H9 (cell line): ENCODE measurements around the gene ZNF750. TPM values are rescaled to one million over a fixed set of nuclear protein-coding genes. Genes with fewer than 3 reads are reported as not detected.
A peak's percentile ranks its signal among the peaks of the same experiment; 100 is the strongest.

Experiments used
- DNase-seq: peaks from one replicate; pipeline ENCODE4 v3.0.0-alpha.2; 2017
- H2AFZ ChIP-seq: one replicate; pipeline ENCODE4 v1.6.1; 2013; ENCODE audit warnings: mild to moderate bottlenecking, low read length, control low read depth, moderate library complexity
- H2AK5ac ChIP-seq: 2 replicates; pipeline ENCODE4 v1.6.1; 2013; ENCODE audit warnings: low read length, control low read depth, mixed read lengths; ENCODE audit not compliant: insufficient read length
- H2BK120ac ChIP-seq: one replicate; pipeline ENCODE4 v1.6.1; 2013; ENCODE audit warnings: low read depth, mild to moderate bottlenecking, low read length, control low read depth, inconsistent platforms; ENCODE audit not compliant: poor library complexity, severe bottlenecking
- H2BK12ac ChIP-seq: 2 replicates; pipeline ENCODE4 v1.6.1; 2013; ENCODE audit warnings: low read length, control low read depth, mixed read lengths, low read depth; ENCODE audit not compliant: insufficient read length
- H2BK15ac ChIP-seq: 2 replicates; pipeline ENCODE4 v1.6.1; 2013; ENCODE audit warnings: low read depth, low read length, control low read depth
- H2BK20ac ChIP-seq: one replicate; pipeline ENCODE4 v1.6.1; 2013; ENCODE audit warnings: low read depth, mild to moderate bottlenecking, low read length, control low read depth, inconsistent platforms; ENCODE audit not compliant: poor library complexity, severe bottlenecking
- H2BK5ac ChIP-seq: 2 replicates; pipeline ENCODE4 v1.6.1; 2013; ENCODE audit warnings: low read length, control low read depth, mixed read lengths; ENCODE audit not compliant: insufficient read length
- H3K14ac ChIP-seq: 2 replicates; pipeline ENCODE4 v1.6.1; 2013; ENCODE audit warnings: low read length, control low read depth; ENCODE audit not compliant: insufficient read depth
- H3K18ac ChIP-seq: 2 replicates; pipeline ENCODE4 v1.6.1; 2013; ENCODE audit warnings: low read depth, mild to moderate bottlenecking, mixed read lengths, low read length, control low read depth; ENCODE audit not compliant: insufficient read length
- H3K23ac ChIP-seq: 2 replicates; pipeline ENCODE4 v1.6.1; 2013; ENCODE audit warnings: low read length, control low read depth, mixed read lengths, low read depth; ENCODE audit not compliant: insufficient read length
- H3K23me2 ChIP-seq: 2 replicates; pipeline ENCODE4 v1.6.1; 2013; ENCODE audit warnings: low read depth, mild to moderate bottlenecking, mixed read lengths, low read length, control low read depth; ENCODE audit not compliant: insufficient read length, poor library complexity, severe bottlenecking
- H3K27ac ChIP-seq: 2 replicates; pipeline ENCODE4 v1.5.1; 2013; ENCODE audit warnings: low read length, control low read depth, mixed read lengths, low read depth; ENCODE audit not compliant: insufficient read length
- H3K27me3 ChIP-seq: 2 replicates; pipeline ENCODE4 v1.6.1; 2013; ENCODE audit warnings: low read length, control low read depth, inconsistent platforms; ENCODE audit not compliant: insufficient read depth
- H3K4ac ChIP-seq: 2 replicates; pipeline ENCODE4 v1.6.1; 2013; ENCODE audit warnings: low read depth, mild to moderate bottlenecking, control low read depth, inconsistent platforms, low read length, moderate library complexity
- H3K4me1 ChIP-seq: 2 replicates; pipeline ENCODE4 v1.6.1; 2013; ENCODE audit warnings: low read length, control low read depth, inconsistent platforms; ENCODE audit not compliant: insufficient read depth
- H3K4me2 ChIP-seq: 2 replicates; pipeline ENCODE4 v1.6.1; 2013; ENCODE audit warnings: low read length, control low read depth, mixed read lengths; ENCODE audit not compliant: insufficient read length, insufficient read depth
- H3K56ac ChIP-seq: 2 replicates; pipeline ENCODE4 v1.6.1; 2013; ENCODE audit warnings: low read depth, mild to moderate bottlenecking, mixed read lengths, low read length, control low read depth; ENCODE audit not compliant: insufficient read length
- H3K79me1 ChIP-seq: 2 replicates; pipeline ENCODE4 v1.6.1; 2013; ENCODE audit warnings: low read depth, mild to moderate bottlenecking, moderate library complexity, low read length, control low read depth, inconsistent platforms; ENCODE audit not compliant: insufficient read depth, poor library complexity, severe bottlenecking
- H3K79me2 ChIP-seq: 2 replicates; pipeline ENCODE4 v1.6.1; 2013; ENCODE audit warnings: low read length, control low read depth, inconsistent platforms; ENCODE audit not compliant: insufficient read depth
- H3K9ac ChIP-seq: 2 replicates; pipeline ENCODE4 v1.6.1; 2013; ENCODE audit warnings: low read length, control low read depth, mixed read lengths; ENCODE audit not compliant: insufficient read length; ENCODE audit errors: extremely low read depth
- H3K9me3 ChIP-seq: one replicate; pipeline ENCODE4 v1.6.1; 2013; ENCODE audit warnings: low read depth, low read length, inconsistent platforms; ENCODE audit not compliant: control insufficient read depth
- H3T11ph ChIP-seq: one replicate; pipeline ENCODE4 v1.6.1; 2013; ENCODE audit warnings: mild to moderate bottlenecking, low read length, control low read depth, inconsistent platforms
- H4K20me1 ChIP-seq: one replicate; pipeline ENCODE4 v1.6.1; 2013; ENCODE audit not compliant: control insufficient read depth, insufficient read length, insufficient read depth
- H4K5ac ChIP-seq: 2 replicates; pipeline ENCODE4 v1.6.1; 2013; ENCODE audit warnings: low read depth, mild to moderate bottlenecking, mixed read lengths, low read length, control low read depth; ENCODE audit not compliant: insufficient read length
- H4K8ac ChIP-seq: replicated peaks from 2 replicates; pipeline ENCODE4 v1.6.1; 2013; ENCODE audit warnings: low read length, control low read depth, mixed read lengths, low read depth; ENCODE audit not compliant: insufficient read length
- H4K91ac ChIP-seq: 2 replicates; pipeline ENCODE4 v1.6.1; 2013; ENCODE audit warnings: low read depth, mild to moderate bottlenecking, moderate library complexity, mixed read lengths, low read length, control low read depth; ENCODE audit not compliant: insufficient read length
- H3K27ac Mint-ChIP-seq, 3 experiments: 2 replicates in 2 of 3; 3 replicates in 1 of 3; pipeline ENCODE4 v1.8.0; 2020 to 2021; ENCODE audit warnings: mixed read lengths in 3 of 3, mild to moderate bottlenecking in 1 of 3, moderate library complexity in 1 of 3
- H3K27me3 Mint-ChIP-seq: 2 replicates; pipeline ENCODE4 v1.8.0; 2021; ENCODE audit warnings: low read depth, mild to moderate bottlenecking, moderate library complexity, mixed read lengths
- H3K36me3 Mint-ChIP-seq, 3 experiments: 2 replicates in 2 of 3; 3 replicates in 1 of 3; pipeline ENCODE4 v1.8.0; 2020 to 2021; ENCODE audit warnings: low read depth in 3 of 3, mixed read lengths in 3 of 3; ENCODE audit not compliant: insufficient read depth in 1 of 3
- H3K4me1 Mint-ChIP-seq, 2 experiments: 2 replicates each; pipeline ENCODE4 v1.8.0; 2020; ENCODE audit warnings: mixed read lengths in 2 of 2
- H3K4me3 Mint-ChIP-seq, 2 experiments: 2 replicates in 1 of 2; 3 replicates in 1 of 2; pipeline ENCODE4 v1.8.0; 2020 to 2021; ENCODE audit warnings: mild to moderate bottlenecking in 2 of 2, mixed read lengths in 2 of 2, moderate library complexity in 1 of 2
- H3K9me3 Mint-ChIP-seq, 2 experiments: 2 replicates in 1 of 2; 3 replicates in 1 of 2; pipeline ENCODE4 v1.8.0; 2020; ENCODE audit warnings: mild to moderate bottlenecking in 2 of 2, mixed read lengths in 2 of 2, moderate library complexity in 1 of 2
- WGBS: extraction: QIAGEN DNeasy Blood & Tissue Kit; methylation state at CpG from one replicate; pipeline ENCODE4 v1.1.7; 2013; ENCODE audit warnings: missing lambda C conversion rate, low lambda C conversion rate, mixed read lengths; ENCODE audit not compliant: insufficient read length; ENCODE audit errors: extremely low coverage; 5-methylcytosine and 5-hydroxymethylcytosine counted together
- total RNA-seq: library from RNA; stranded (reverse); gene quantifications from 2 replicates; pipeline ENCODE4 v1.2.1, GENCODE V29; 2021
- TF ChIP-seq, protein P1 (sequence below): fragments of 200-600 bp; sonication (generic); conservative IDR thresholded peaks from 3 replicates; pipeline ENCODE4 v1.8.0; 2021; ENCODE audit warnings: antibody characterized with exemption, mild to moderate bottlenecking

Gene ZNF750
- total RNA-seq, 1 experiment from 2014 or later, result not detected

DNA sequence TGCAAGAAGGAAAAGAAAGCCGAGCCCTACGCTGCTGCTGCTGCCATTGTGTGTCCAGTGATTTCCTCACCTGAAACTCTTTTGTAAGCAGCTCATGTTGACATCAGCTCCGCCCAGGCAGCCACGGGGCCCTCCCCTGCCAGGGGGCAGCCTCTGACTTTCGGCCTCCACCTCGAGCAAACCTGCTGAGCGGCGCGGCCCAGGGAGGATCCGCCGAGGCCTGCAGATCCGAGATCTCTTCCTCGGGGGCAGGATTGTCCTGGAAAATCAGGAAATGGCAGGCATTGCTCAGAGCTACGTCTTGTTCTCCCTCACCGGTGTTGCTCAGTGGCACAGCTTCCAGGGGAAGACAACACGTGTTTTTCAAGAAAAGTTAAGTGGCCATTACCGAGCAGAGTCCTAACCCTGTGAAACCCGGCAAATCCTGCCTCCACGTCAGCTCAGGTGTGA lies 35.6 kb upstream of the ZNF750 start:
- no peak overlapping the region for H3K9ac ChIP-seq
- H2BK12ac ChIP-seq, result no peak overlapping the region
- H3K18ac ChIP-seq, result no peak overlapping the region
- H2BK15ac ChIP-seq, result no peak overlapping the region
- peaks cover 4% of the 10 kb centered on the region for H4K20me1 ChIP-seq
- H3K27ac ChIP-seq, result no peak overlapping the region
- no peak overlapping the region for H3T11ph ChIP-seq
- peaks cover 16 to 38% (median 34%) of the 10 kb centered on the region in 3 experiments for H3K36me3 Mint-ChIP-seq
- peak overlapping the region; percentile 40 to 91 (median 89); a peak in 5 of 7 replicates for H3K27ac Mint-ChIP-seq
- DNase-seq, result peak; percentile 81
- no peak overlapping the region for H3K14ac ChIP-seq
- H3K9me3 Mint-ChIP-seq, result no peaks in the 10 kb centered on the region
- H3K4ac ChIP-seq, result no peak overlapping the region
- no peak overlapping the region; a peak in 1 of 5 replicates for H3K4me3 Mint-ChIP-seq
- no peak overlapping the region for H2BK5ac ChIP-seq
- no peak overlapping the region for H2AK5ac ChIP-seq
- no peaks in the 10 kb centered on the region; the same call in 1 of the 2 replicates for H3K79me2 ChIP-seq
- H3K27me3 Mint-ChIP-seq, result no peaks in the 10 kb centered on the region
- H3K4me1 Mint-ChIP-seq, result peaks cover 22 to 23% of the 10 kb centered on the region in 2 experiments
- TF ChIP-seq, protein P1, sequence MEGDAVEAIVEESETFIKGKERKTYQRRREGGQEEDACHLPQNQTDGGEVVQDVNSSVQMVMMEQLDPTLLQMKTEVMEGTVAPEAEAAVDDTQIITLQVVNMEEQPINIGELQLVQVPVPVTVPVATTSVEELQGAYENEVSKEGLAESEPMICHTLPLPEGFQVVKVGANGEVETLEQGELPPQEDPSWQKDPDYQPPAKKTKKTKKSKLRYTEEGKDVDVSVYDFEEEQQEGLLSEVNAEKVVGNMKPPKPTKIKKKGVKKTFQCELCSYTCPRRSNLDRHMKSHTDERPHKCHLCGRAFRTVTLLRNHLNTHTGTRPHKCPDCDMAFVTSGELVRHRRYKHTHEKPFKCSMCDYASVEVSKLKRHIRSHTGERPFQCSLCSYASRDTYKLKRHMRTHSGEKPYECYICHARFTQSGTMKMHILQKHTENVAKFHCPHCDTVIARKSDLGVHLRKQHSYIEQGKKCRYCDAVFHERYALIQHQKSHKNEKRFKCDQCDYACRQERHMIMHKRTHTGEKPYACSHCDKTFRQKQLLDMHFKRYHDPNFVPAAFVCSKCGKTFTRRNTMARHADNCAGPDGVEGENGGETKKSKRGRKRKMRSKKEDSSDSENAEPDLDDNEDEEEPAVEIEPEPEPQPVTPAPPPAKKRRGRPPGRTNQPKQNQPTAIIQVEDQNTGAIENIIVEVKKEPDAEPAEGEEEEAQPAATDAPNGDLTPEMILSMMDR, result no peak
- H3K4me1 ChIP-seq, result no peaks in the 10 kb centered on the region
- no peak overlapping the region for H3K4me2 ChIP-seq
- H3K56ac ChIP-seq, result no peak overlapping the region
- H3K23me2 ChIP-seq, result no peaks in the 10 kb centered on the region
- no peak overlapping the region for H2AFZ ChIP-seq
- no CpG with 5 or more reads among the region's 19 CpGs for WGBS
- no peak overlapping the region for H2BK120ac ChIP-seq
- no peaks in the 10 kb centered on the region for H3K27me3 ChIP-seq
- no peak overlapping the region for H4K5ac ChIP-seq
- H3K79me1 ChIP-seq, result no peaks in the 10 kb centered on the region
- no peak overlapping the region for H3K23ac ChIP-seq
- H3K9me3 ChIP-seq, result no peaks in the 10 kb centered on the region
- no peak overlapping the region for H2BK20ac ChIP-seq
- H4K91ac ChIP-seq, result no peak overlapping the region
- H4K8ac ChIP-seq, result no peak overlapping the region
